Endothelial cell (in vitro differentiated cells): ENCODE data around the gene EIF4E1B. TPM values are rescaled to one million over a fixed set of nuclear protein-coding genes. Genes with fewer than 3 reads are reported as not detected.

Experiments used
- DNase-seq: peaks from one replicate; pipeline ENCODE4 v3.0.0; 2021; ENCODE audit warnings: low spot score
- H3K27ac Mint-ChIP-seq: one replicate; pipeline ENCODE4 v1.8.0; 2021; ENCODE audit warnings: mixed read lengths, inconsistent platforms; ENCODE audit not compliant: unreplicated experiment
- H3K27me3 Mint-ChIP-seq: one replicate; pipeline ENCODE4 v1.8.0; 2021; ENCODE audit warnings: mild to moderate bottlenecking, moderate library complexity, mixed read lengths, inconsistent platforms; ENCODE audit not compliant: unreplicated experiment
- H3K36me3 Mint-ChIP-seq: one replicate; pipeline ENCODE4 v1.8.0; 2021; ENCODE audit warnings: mild to moderate bottlenecking, low read depth, mixed read lengths, inconsistent platforms; ENCODE audit not compliant: unreplicated experiment
- H3K4me1 Mint-ChIP-seq: one replicate; pipeline ENCODE4 v1.8.0; 2021; ENCODE audit warnings: mild to moderate bottlenecking, mixed read lengths, inconsistent platforms; ENCODE audit not compliant: unreplicated experiment
- H3K4me3 Mint-ChIP-seq: one replicate; pipeline ENCODE4 v1.8.0; 2021; ENCODE audit warnings: mild to moderate bottlenecking, mixed read lengths, inconsistent platforms; ENCODE audit not compliant: unreplicated experiment
- H3K9me3 Mint-ChIP-seq: one replicate; pipeline ENCODE4 v1.8.0; 2021; ENCODE audit warnings: mixed read lengths, inconsistent platforms; ENCODE audit not compliant: unreplicated experiment
- total RNA-seq: library from RNA; stranded (reverse); fragmentation: NEBNext Ultra II Directional; extraction: Animal tissue kit (Norgen Biotek cat#: 25700); gene quantifications from one replicate; pipeline ENCODE4 v1.2.1, GENCODE V29; 2021; ENCODE audit not compliant: unreplicated experiment
- TF ChIP-seq, protein P1 (sequence below): fragments of 200-600 bp; sonication (generic); IDR thresholded peaks from one replicate; pipeline ENCODE4 v1.5.0; 2021; ENCODE audit warnings: antibody characterized with exemption; ENCODE audit not compliant: unreplicated experiment

The EIF4E1B gene
- total RNA-seq, 1 donor from 2014 or later: 0.54 TPM

DNA sequence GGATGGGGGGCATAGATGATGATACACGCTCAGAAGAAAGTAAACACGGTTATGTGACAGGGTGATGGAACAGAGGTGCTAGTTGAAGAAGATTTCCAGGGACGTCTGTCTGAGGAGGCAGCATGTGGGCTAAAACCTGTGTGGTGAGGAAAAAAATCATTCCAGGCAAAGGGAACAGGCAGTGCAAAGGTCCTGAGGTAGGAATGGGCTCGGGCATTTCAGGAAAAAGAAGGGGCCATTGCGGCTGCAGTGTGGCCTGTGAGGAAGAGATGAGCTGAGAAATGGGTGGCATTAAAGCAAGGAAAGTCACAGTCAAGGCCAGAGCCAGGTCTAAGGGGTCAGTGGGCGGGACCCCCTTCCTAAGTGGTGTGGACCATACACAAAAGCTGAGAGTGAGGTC, 35.0 kb downstream of the EIF4E1B start:
- no peak for DNase-seq
- Mint-ChIP-seq H3K27ac (no peak overlapping the region), H3K9me3 (no peaks in the 10 kb centered on the region), H3K36me3 (no peaks in the 10 kb centered on the region), H3K27me3 (peaks cover 7% of the 10 kb centered on the region), H3K4me3 (no peak overlapping the region), H3K4me1 (no peaks in the 10 kb centered on the region)
- TF ChIP-seq, protein P1, sequence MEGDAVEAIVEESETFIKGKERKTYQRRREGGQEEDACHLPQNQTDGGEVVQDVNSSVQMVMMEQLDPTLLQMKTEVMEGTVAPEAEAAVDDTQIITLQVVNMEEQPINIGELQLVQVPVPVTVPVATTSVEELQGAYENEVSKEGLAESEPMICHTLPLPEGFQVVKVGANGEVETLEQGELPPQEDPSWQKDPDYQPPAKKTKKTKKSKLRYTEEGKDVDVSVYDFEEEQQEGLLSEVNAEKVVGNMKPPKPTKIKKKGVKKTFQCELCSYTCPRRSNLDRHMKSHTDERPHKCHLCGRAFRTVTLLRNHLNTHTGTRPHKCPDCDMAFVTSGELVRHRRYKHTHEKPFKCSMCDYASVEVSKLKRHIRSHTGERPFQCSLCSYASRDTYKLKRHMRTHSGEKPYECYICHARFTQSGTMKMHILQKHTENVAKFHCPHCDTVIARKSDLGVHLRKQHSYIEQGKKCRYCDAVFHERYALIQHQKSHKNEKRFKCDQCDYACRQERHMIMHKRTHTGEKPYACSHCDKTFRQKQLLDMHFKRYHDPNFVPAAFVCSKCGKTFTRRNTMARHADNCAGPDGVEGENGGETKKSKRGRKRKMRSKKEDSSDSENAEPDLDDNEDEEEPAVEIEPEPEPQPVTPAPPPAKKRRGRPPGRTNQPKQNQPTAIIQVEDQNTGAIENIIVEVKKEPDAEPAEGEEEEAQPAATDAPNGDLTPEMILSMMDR: no peak

DNA sequence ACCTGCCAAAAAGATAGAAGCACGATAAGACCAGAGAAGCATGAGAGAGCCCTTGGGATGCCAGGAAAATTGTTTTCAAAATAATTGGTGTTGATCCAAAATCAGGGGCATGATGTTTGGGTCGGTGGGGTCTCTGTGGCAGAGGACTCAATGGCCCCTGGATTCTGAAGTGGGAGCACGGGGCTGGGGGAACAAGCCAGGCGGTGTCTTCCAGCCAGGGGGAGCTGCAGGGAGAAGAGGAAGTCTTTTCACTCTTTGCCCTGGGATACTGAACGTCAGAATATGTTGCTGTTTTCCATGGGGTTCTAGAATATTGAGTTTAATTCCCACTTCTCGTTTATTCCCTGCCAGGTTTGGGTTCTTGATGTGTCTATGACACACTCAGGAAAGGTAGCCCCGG, 37.2 kb downstream of the EIF4E1B start:
- Mint-ChIP-seq H3K36me3 (no peaks in the 10 kb centered on the region), H3K27ac (no peak overlapping the region), H3K4me3 (no peak overlapping the region), H3K9me3 (no peaks in the 10 kb centered on the region), H3K4me1 (no peaks in the 10 kb centered on the region), H3K27me3 (peaks cover 11% of the 10 kb centered on the region)
- TF ChIP-seq, protein P1: no peak
- no peak for DNase-seq

DNA sequence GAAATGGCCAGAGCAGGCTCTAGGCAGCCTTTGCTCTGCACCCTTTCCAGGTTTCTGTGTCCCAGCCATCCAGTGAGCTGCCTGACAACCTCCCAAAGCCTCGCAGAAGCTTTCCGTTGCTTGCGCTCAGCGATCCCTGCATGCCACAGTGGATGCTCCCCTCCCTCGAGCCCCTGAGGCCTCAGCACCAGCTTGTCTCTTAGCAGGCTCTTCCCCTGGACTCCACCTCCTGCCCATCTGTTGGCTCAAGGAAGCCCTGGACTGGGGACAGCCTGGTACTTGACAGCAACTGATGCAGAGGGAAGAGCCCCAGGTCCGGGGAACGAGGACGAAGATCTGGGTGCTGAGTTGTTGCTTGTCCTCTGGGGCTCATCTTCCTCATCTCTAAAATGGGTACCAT, 40.0 kb downstream of the EIF4E1B start:
- H3K27me3 Mint-ChIP-seq: peaks cover 10% of the 10 kb centered on the region
- no peaks in the 10 kb centered on the region for H3K4me1 Mint-ChIP-seq
- H3K9me3 Mint-ChIP-seq: no peaks in the 10 kb centered on the region
- no peak overlapping the region for H3K4me3 Mint-ChIP-seq
- no peak overlapping the region for H3K27ac Mint-ChIP-seq
- DNase-seq: no peak
- no peaks in the 10 kb centered on the region for H3K36me3 Mint-ChIP-seq
- TF ChIP-seq, protein P1: no peak

DNA sequence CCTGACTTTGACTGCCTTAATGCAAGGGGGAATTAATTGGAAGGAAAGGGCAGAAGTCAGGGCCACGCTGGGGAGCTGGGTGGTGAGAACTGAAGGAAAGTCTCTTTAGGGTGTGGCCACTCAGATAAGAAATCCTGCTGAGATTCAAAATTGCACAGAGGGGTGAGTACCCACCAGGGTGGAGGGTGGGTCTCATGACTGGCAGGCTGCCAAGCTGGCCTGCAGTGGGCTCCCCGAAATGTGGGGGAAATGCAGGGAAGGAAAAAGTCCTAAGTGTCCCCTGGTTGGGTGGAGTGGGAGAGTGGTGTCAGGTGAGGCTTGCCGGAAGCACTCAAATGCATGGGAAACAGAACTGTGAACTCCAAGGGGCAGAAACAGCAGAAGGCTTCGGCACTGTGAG, 40.9 kb downstream of the EIF4E1B start:
- no peaks in the 10 kb centered on the region for H3K36me3 Mint-ChIP-seq
- peaks cover 5% of the 10 kb centered on the region for H3K27me3 Mint-ChIP-seq
- H3K4me1 Mint-ChIP-seq: no peaks in the 10 kb centered on the region
- no peak overlapping the region for H3K4me3 Mint-ChIP-seq
- DNase-seq: no peak
- H3K9me3 Mint-ChIP-seq: no peaks in the 10 kb centered on the region
- H3K27ac Mint-ChIP-seq: no peak overlapping the region
- TF ChIP-seq, protein P1: no peak

DNA sequence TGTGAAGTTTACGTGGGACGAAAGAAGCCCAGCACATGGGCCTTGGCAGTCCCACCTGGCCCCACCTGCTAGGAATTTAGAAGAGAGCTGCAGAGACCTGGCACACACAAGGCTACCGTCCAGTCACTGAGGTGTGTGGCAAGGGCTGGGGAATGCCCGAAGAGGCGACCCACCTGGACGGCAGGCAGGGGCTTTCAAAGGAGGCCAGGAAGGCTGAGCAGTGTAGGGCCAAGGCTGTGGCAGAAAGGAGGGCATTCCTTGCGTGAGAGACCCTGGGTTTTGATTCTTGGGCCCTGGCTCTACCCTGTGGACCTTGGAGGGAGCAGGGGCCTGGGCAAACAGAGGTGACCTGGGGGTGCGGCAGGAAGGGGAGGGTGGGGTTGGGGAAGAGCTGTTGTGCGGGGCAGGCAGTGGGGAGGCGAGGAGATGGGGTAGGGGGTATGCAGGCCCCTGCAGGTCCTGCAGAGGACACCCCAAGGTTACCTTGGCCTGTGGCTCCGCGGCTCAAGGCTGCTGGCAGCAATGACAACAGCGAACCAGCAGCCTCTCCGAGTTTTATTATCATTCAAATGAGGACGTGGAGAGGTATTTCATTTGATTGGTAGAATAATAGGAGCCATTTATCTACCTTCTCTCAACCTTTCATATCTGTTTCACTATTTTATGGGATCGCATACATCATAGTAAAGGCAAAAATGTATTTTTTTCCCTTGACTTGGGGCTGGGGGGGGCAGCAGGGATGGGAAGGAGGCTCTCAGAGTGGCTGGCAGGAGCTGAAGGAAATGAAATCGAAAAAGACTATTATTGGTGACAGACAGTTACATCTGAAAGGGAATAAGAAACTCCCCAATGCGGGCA, 41.6 kb downstream of the EIF4E1B start:
- Mint-ChIP-seq H3K4me1 (no peaks in the 10 kb centered on the region), H3K36me3 (no peaks in the 10 kb centered on the region), H3K9me3 (no peaks in the 10 kb centered on the region), H3K27ac (no peak overlapping the region), H3K27me3 (peaks cover 5% of the 10 kb centered on the region), H3K4me3 (no peak overlapping the region)
- TF ChIP-seq, protein P1: no peak
- DNase-seq: no peak
